BLaER1 treated with 17β-estradiol and CSF1 and Interleukin-3, amounts not matched to agents 10 nM and 100 nM (cell line): ENCODE measurements around the gene DDX39A.
"Not testable (repeated sequence)": the region's sequence is repeated elsewhere in the genome, so short reads cannot be mapped to it uniquely, and the experiment has no call there.

ENCODE experiments used
- H3K27ac ChIP-seq, 11 experiments: shearing (Covaris generic); formaldehyde crosslinking; 2 replicates each; pipeline ENCODE4 v1.8.1; 2022
- H3K27me3 ChIP-seq, 11 experiments: shearing (Covaris generic); formaldehyde crosslinking; 2 replicates each; pipeline ENCODE4 v1.8.1; 2022
- H3K36me3 ChIP-seq, 11 experiments: shearing (Covaris generic); formaldehyde crosslinking; 2 replicates each; pipeline ENCODE4 v1.8.1; 2022
- H3K4me1 ChIP-seq, 10 experiments: shearing (Covaris generic); formaldehyde crosslinking; 2 replicates each; pipeline ENCODE4 v1.8.1; 2022
- H3K4me2 ChIP-seq, 11 experiments: shearing (Covaris generic); formaldehyde crosslinking; 2 replicates each; pipeline ENCODE4 v1.8.1; 2022
- H3K4me3 ChIP-seq, 10 experiments: shearing (Covaris generic); formaldehyde crosslinking; 2 replicates each; pipeline ENCODE4 v1.8.1; 2022
- H3K9ac ChIP-seq, 11 experiments: shearing (Covaris generic); formaldehyde crosslinking; 2 replicates each; pipeline ENCODE4 v1.8.1; 2022
- H3K9me3 ChIP-seq, 11 experiments: shearing (Covaris generic); formaldehyde crosslinking; replicated peaks in 1 of 11; 2 replicates each; pipeline ENCODE4 v1.8.1; 2022
- H4K20me1 ChIP-seq, 11 experiments: shearing (Covaris generic); formaldehyde crosslinking; 2 replicates each; pipeline ENCODE4 v1.8.1; 2022
- Cebpa-rat ChIP-seq, 11 experiments: shearing (Covaris generic); IDR thresholded peaks; 2 replicates each; pipeline ENCODE4 v1.8.1; 2022

DDX39A gene

DNA sequence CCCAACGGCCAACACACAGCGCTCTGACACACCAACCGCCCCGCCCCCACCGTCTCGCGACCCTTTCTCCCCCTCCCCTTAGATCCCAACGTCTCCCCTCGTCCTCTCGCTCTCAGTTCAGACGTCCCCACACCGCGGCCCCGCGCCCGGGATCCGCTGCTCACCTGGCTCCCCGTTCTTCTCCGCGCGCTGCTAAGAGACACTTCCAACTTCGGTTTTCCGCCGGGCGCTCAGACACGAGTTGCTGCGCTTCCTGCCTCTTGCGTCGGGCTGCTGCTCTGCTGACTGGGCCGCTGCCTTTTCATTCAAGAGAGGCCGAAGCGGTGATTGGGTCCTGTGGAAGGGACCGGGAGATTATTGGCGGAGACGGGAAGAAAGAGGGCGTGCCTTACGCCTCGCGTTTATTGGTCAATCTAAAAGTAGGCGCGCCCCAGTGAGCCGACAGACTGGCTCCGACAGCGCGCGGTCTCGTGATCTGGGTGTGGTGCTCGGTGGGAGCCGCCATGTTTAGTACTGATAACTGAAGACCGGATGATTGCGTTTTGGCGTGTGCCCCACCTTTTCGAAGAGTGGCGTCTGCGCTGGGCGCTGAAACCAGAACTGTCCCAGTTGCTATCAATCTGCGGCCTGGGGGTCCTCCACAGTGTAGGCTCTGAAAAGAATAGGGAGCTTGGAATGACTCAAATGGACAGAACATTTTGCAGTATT lies at the start of gene DDX39A:
DDX39A (minus strand) TSS at position 236 of the 708 bp plus-strand sequence. CDS start 6,121 bp downstream, outside the sequence.
- H3K4me2 ChIP-seq, result peak within 1 kb of the TSS; percentile 92 to 100 (median 97)
- no peak for TF ChIP-seq Cebpa-rat (IDR thresholded peaks at IDR 0.05)

DNA sequence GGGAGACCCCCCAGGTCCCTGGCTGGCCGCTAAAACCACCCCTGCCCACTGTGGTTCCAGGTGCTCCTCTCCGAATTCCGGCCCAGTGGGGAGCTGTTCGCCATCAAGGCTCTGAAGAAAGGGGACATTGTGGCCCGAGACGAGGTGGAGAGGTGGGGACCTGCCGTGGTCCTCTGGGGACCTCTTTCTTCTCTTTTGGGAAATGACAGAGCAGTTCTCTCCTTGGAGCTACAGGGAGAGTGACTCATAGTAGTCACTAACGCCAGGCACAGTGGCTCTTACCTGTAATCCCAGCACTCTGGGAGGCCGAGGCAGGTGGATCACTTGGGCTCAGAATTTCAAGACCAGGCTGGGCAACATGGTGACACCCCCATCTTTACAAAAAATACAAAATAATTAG lies 48.7 kb upstream of the DDX39A start:
- Histone ChIP-seq H3K4me3 (no peak overlapping the region), H3K36me3 (peaks cover 77 to 90% (median 87%) of the 10 kb centered on the region in 11 experiments), H3K4me2 (no peak overlapping the region), H3K9ac (no peak overlapping the region), H4K20me1 (peaks cover 0 to 79% (median 8%) of the 10 kb centered on the region in 11 experiments; a peak in 10 of 22 replicates), H3K27ac (no peak overlapping the region), H3K4me1 (peaks cover 11 to 16% (median 12%) of the 10 kb centered on the region in 10 experiments), H3K9me3 (no peaks in the 10 kb centered on the region), H3K27me3 (peaks cover 6 to 7% (median 6%) of the 10 kb centered on the region in 11 experiments)
- no peak for TF ChIP-seq Cebpa-rat (IDR thresholded peaks at IDR 0.05)

More for the DNA sequence above, at the start of gene DDX39A:
- Histone ChIP-seq H3K4me3 (peak within 1 kb of the TSS; percentile 77 to 96 (median 89)), H3K9ac (peak within 1 kb of the TSS; percentile 87 to 97 (median 92)), H3K9me3 (peaks cover 0 to 6% (median 0%) of the 10 kb centered on the region in 11 experiments; a peak in 1 of 22 replicates), H3K4me1 (peaks cover 53 to 73% (median 68%) of the 10 kb centered on the region in 10 experiments), H4K20me1 (peaks cover 40 to 48% (median 46%) of the 10 kb centered on the region in 11 experiments), H3K27ac (peak within 1 kb of the TSS; percentile 85 to 96 (median 90)), H3K36me3 (peaks cover 14 to 30% (median 29%) of the 10 kb centered on the region in 11 experiments; a peak in 19 of 22 replicates), H3K27me3 (no peaks in the 10 kb centered on the region)

DNA sequence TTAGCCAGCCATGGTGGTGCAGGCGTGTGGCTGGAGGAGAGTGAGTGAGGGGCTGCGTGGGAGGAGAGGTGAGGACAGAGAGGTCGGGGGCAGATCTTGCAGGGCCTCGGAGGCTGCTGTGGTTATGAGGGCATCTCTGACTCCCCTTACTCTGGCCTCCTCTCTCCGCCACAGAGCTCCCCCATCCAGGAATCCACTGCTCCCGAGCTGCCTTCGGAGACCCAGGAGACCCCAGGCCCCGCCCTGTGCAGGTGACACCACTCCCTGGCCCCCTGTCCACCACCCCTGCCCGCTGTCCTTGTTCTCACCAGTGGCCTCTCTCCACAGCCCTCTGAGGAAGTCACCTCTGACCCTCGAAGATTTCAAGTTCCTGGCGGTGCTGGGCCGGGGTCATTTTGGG lies 48.2 kb upstream of the DDX39A start:
- Histone ChIP-seq H3K27ac (no peak overlapping the region), H3K4me3 (no peak overlapping the region), H3K4me1 (peaks cover 7 to 16% (median 11%) of the 10 kb centered on the region in 10 experiments), H3K36me3 (peaks cover 81 to 95% (median 91%) of the 10 kb centered on the region in 11 experiments), H3K9me3 (no peaks in the 10 kb centered on the region), H4K20me1 (peaks cover 0 to 74% (median 8%) of the 10 kb centered on the region in 11 experiments; a peak in 9 of 22 replicates), H3K27me3 (peaks cover 1 to 3% (median 2%) of the 10 kb centered on the region in 11 experiments; a peak in 21 of 22 replicates), H3K4me2 (no peak overlapping the region), H3K9ac (no peak overlapping the region)
- no peak for TF ChIP-seq Cebpa-rat (IDR thresholded peaks at IDR 0.05)

DNA sequence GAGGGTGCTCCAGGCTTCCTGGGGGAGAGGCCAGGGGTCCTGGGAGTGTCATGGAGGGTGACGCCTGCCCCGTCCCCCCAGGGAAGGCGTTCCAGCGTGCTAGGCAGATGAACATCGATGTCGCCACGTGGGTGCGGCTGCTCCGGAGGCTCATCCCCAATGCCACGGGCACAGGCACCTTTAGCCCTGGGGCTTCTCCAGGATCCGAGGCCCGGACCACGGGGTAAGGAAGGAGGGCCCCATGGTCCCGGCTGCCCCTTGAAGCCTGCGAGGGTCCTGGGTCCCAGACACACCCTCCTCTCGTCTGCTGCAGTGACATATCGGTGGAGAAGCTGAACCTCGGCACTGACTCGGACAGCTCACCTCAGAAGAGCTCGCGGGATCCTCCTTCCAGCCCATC lies 44.6 kb upstream of the DDX39A start:
- peaks cover 0 to 46% (median 4%) of the 10 kb centered on the region in 11 experiments; a peak in 8 of 22 replicates for H4K20me1 ChIP-seq
- no peaks in the 10 kb centered on the region for H3K9me3 ChIP-seq
- no peak overlapping the region for H3K9ac ChIP-seq
- H3K27ac ChIP-seq, result no peak overlapping the region
- peaks cover 0 to 27% (median 12%) of the 10 kb centered on the region in 10 experiments; a peak in 12 of 20 replicates for H3K4me1 ChIP-seq
- H3K36me3 ChIP-seq, result peaks cover 94 to 100% (median 99%) of the 10 kb centered on the region in 11 experiments
- H3K4me2 ChIP-seq, result no peak overlapping the region
- H3K4me3 ChIP-seq, result no peak overlapping the region
- TF ChIP-seq Cebpa-rat (IDR thresholded peaks at IDR 0.05), result no peak
- H3K27me3 ChIP-seq, result no peaks in the 10 kb centered on the region

DNA sequence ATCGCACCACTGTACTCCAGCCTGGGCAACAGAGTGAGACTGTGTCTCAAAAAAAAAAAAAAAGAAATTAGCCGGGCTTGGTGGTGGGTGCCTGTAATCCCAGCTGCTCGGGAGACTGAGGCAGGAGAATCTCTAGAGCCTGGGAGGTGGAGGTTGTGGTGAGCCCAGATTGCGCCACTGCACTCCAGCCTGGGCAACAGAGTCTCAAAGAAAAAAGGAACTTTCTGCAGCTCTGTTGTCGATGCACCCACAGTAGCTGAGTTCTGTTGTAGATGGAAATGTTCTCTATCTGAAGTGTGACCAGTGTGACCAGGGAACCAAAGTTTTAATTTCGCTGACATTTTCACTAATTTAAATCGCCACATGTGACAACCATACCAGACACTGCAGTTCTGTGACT lies 43.3 kb upstream of the DDX39A start:
- Histone ChIP-seq H3K4me2 (peak overlapping the region in 4 of 11 experiments; percentile 5 to 33 (median 10); a peak in 6 of 22 replicates), H3K27ac (peak overlapping the region in 1 of 11 experiments; percentile 13; a peak in 2 of 22 replicates), H3K4me1 (peaks cover 0 to 36% (median 10%) of the 10 kb centered on the region in 10 experiments; a peak in 12 of 20 replicates), H3K36me3 (peaks cover 94 to 100% (median 99%) of the 10 kb centered on the region in 11 experiments), H4K20me1 (peaks cover 0 to 35% (median 0%) of the 10 kb centered on the region in 11 experiments; a peak in 7 of 22 replicates)
- not testable (repeated sequence) for H3K4me3 ChIP-seq, H3K9ac ChIP-seq, H3K27me3 ChIP-seq, H3K9me3 ChIP-seq
- 0 out of 22 replicates have a peak, but pooled peaks of 1 of the 11 experiments have one; percentile 32 for TF ChIP-seq Cebpa-rat (IDR thresholded peaks at IDR 0.05)

DNA sequence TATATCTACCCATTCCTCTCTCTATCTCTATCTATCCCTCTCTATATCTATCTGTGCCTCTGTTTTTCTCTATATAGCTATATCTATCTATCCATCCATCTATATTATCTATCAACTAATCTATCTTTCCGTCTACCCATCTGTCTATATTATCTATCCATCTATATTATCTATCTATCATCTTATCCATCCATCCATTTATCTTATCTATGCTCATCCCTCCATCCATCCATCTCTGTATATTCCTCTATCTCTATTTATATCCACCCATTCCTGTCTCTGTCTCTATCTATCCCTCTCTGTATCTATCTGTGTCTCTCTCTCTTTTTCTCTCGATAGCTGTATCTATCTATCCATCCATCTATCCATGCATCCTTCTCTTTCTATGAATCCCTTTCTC lies 41.8 kb upstream of the DDX39A start:
- H3K27me3 ChIP-seq, result no peaks in the 10 kb centered on the region
- H3K27ac ChIP-seq, result no peak overlapping the region
- no peak overlapping the region for H3K4me2 ChIP-seq
- no peak for TF ChIP-seq Cebpa-rat (IDR thresholded peaks at IDR 0.05)
- no peak overlapping the region for H3K4me3 ChIP-seq
- H3K9ac ChIP-seq, result no peak overlapping the region
- H4K20me1 ChIP-seq, result peaks cover 0 to 29% (median 0%) of the 10 kb centered on the region in 11 experiments; a peak in 6 of 22 replicates
- H3K9me3 ChIP-seq, result no peaks in the 10 kb centered on the region
- H3K4me1 ChIP-seq, result peaks cover 0 to 36% (median 10%) of the 10 kb centered on the region in 10 experiments; a peak in 12 of 20 replicates
- H3K36me3 ChIP-seq, result peaks cover 95 to 100% (median 97%) of the 10 kb centered on the region in 11 experiments

DNA sequence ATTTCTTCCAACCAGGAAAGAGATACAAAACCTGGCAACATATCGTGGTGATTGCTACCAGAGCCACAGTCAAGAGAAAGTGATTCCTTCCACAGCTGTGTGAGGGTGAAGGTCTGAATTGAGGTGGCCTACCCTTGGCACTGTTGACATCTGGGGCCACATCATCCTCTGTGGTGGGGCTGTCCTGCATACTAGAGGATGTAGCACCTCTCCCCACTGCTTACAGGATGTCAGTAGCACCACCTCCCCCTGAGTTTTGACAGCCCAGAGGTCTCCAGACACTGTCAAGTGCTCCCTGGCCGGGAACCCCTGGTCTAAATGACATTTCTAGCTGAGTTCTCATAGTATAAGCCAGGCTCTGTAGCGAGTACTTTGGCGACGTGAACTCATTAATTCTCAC lies 40.6 kb upstream of the DDX39A start:
- no peak overlapping the region for H3K4me3 ChIP-seq
- H3K4me1 ChIP-seq, result peaks cover 0 to 36% (median 10%) of the 10 kb centered on the region in 10 experiments; a peak in 12 of 20 replicates
- peak overlapping the region in 2 of 11 experiments; percentile 9 to 52; a peak in 1 of 22 replicates for H3K4me2 ChIP-seq
- TF ChIP-seq Cebpa-rat (IDR thresholded peaks at IDR 0.05), result no peak
- H4K20me1 ChIP-seq, result peaks cover 0 to 31% (median 0%) of the 10 kb centered on the region in 11 experiments; a peak in 6 of 22 replicates
- H3K27me3 ChIP-seq, result no peaks in the 10 kb centered on the region
- peaks cover 92 to 100% (median 96%) of the 10 kb centered on the region in 11 experiments for H3K36me3 ChIP-seq
- H3K27ac ChIP-seq, result no peak overlapping the region
- H3K9ac ChIP-seq, result peak overlapping the region in 2 of 11 experiments; percentile 9 to 33; a peak in 1 of 22 replicates
- no peaks in the 10 kb centered on the region for H3K9me3 ChIP-seq

DNA sequence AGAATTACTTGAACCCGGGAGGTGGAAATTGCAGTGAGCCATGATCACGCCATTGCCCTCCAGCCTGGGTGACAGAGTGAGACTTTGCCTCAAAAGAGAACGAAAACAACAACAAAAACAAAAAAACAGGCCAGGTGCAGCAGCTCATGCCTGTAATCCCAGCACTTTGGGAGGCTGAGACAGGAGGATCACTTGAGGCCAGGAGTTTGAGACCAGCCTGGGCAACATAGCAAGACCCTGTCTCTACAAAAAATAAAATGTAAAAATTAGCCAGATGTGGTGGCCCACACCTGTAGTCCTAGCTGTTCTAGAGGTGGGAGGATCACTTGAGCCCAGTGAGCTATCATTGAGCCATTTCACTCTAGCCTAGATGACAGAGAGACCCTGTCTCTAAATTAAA lies 33.2 kb upstream of the DDX39A start:
- Histone ChIP-seq H3K36me3 (peaks cover 87 to 100% (median 95%) of the 10 kb centered on the region in 11 experiments), H4K20me1 (peaks cover 0 to 41% (median 12%) of the 10 kb centered on the region in 11 experiments; a peak in 15 of 22 replicates)
- H3K4me3 ChIP-seq, result not testable (repeated sequence)

DNA sequence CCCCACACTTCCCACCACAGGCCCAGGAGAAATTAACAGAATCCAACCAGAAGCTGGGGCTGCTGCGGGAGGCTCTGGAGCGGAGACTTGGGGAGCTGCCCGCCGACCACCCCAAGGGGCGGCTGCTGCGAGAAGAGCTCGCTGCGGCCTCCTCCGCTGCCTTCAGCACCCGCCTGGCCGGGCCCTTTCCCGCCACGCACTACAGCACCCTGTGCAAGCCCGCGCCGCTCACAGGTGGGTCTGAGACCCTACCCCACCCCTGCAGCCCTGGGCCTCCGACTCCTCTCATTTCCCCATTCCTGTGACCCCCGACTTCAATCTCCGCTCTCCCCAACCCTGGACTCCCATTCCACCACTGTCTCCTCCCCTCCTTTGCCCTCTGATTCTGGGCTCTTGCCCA lies 31.7 kb upstream of the DDX39A start:
- no peaks in the 10 kb centered on the region for H3K27me3 ChIP-seq
- H3K4me1 ChIP-seq, result peaks cover 0 to 7% (median 0%) of the 10 kb centered on the region in 10 experiments; a peak in 2 of 20 replicates
- no peak overlapping the region for H3K4me3 ChIP-seq
- peaks cover 0 to 9% (median 0%) of the 10 kb centered on the region in 11 experiments; a peak in 4 of 22 replicates for H3K9me3 ChIP-seq
- TF ChIP-seq Cebpa-rat (IDR thresholded peaks at IDR 0.05), result no peak
- H4K20me1 ChIP-seq, result peaks cover 0 to 47% (median 12%) of the 10 kb centered on the region in 11 experiments; a peak in 15 of 22 replicates
- H3K27ac ChIP-seq, result no peak overlapping the region
- no peak overlapping the region for H3K4me2 ChIP-seq
- peaks cover 87 to 100% (median 97%) of the 10 kb centered on the region in 11 experiments for H3K36me3 ChIP-seq
- H3K9ac ChIP-seq, result no peak overlapping the region

More for the DNA sequence above, 33.2 kb upstream of the DDX39A start:
- H3K4me2 ChIP-seq, H3K9ac ChIP-seq, H3K4me1 ChIP-seq, H3K27me3 ChIP-seq, H3K9me3 ChIP-seq, H3K27ac ChIP-seq: not testable (repeated sequence)
